Calu3 (cell line): ENCODE measurements around the gene TM4SF18. TPM values are rescaled to one million over a fixed set of nuclear protein-coding genes. Genes with fewer than 3 reads are reported as not detected.

Source experiments
- BruUV-seq: library from RNA; stranded (reverse); fragments of 400-500 nt; replicated peaks from 2 replicates; lab custom pipeline; 2021; lab: Mats Ljungman, UMichigan
- CTCF ChIA-PET: fragments of 300-600 bp; sonication (Branson Sonifier 250); formaldehyde crosslinking; loops from one replicate; lab custom pipeline; 2022; ENCODE audit warnings: antibody characterized with exemption; lab: Charles Lee
- DNase-seq: peaks from one replicate; pipeline ENCODE4 v3.0.0; 2022
- H3K27ac Mint-ChIP-seq: one replicate; pipeline ENCODE4 v1.8.0; 2022; ENCODE audit warnings: mixed read lengths; ENCODE audit not compliant: unreplicated experiment
- H3K27me3 Mint-ChIP-seq: one replicate; pipeline ENCODE4 v1.8.0; 2022; ENCODE audit warnings: mixed read lengths; ENCODE audit not compliant: unreplicated experiment
- H3K36me3 Mint-ChIP-seq: one replicate; pipeline ENCODE4 v1.8.0; 2022; ENCODE audit warnings: mild to moderate bottlenecking, moderate library complexity, mixed read lengths; ENCODE audit not compliant: insufficient read depth, unreplicated experiment
- H3K4me1 Mint-ChIP-seq: one replicate; pipeline ENCODE4 v1.8.0; 2022; ENCODE audit warnings: mild to moderate bottlenecking, low read depth, mixed read lengths; ENCODE audit not compliant: unreplicated experiment
- H3K4me3 Mint-ChIP-seq: one replicate; pipeline ENCODE4 v1.8.0; 2022; ENCODE audit warnings: mild to moderate bottlenecking, low read depth, moderate library complexity, mixed read lengths; ENCODE audit not compliant: unreplicated experiment
- H3K9me3 Mint-ChIP-seq: one replicate; pipeline ENCODE4 v1.8.0; 2022; ENCODE audit warnings: low read depth, mixed read lengths; ENCODE audit not compliant: unreplicated experiment
- CTCF ChIP-seq: fragments of 200-600 bp; IDR thresholded peaks from one replicate; pipeline ENCODE4 v1.8.0; 2022; ENCODE audit warnings: antibody characterized with exemption; ENCODE audit not compliant: unreplicated experiment
- intact Hi-C: fragments of 100-400 bp; cut with micrococcal nuclease; formaldehyde crosslinking; loops from one replicate; pipeline ENCODE4 v1.10.0; 2022; ENCODE audit not compliant: unreplicated experiment
- total RNA-seq: library from RNA; stranded (reverse); gene quantifications from 2 replicates; pipeline ENCODE4 v1.2.3, GENCODE V29; 2022

TM4SF18 gene
- total RNA-seq, 1 experiment from 2014 or later, result 0.21 TPM

GRCh38 chr3:149277331-149277813 lies 56.1 kb downstream of the TM4SF18 start:
- CTCF ChIA-PET, result interaction anchor here (0.7 to 1.6 kb wide), 5 partner anchors 23 to 322 kb away, joined by 3 to 9 read pairs (median 3); partner anchors contain the start of gene TM4SF18
- DNase-seq, result peak; percentile 58
- intact Hi-C loops, result loop anchor here (1.0 to 2.0 kb wide), 3 partner anchors 57 to 203 kb away; partner anchors contain the start of gene HPS3
- Mint-ChIP-seq H3K4me3 (peak overlapping the region; percentile 47), H3K27me3 (no peaks in the 10 kb centered on the region), H3K9me3 (peaks cover 2% of the 10 kb centered on the region), H3K4me1 (peaks cover 57% of the 10 kb centered on the region), H3K27ac (peak overlapping the region; percentile 79), H3K36me3 (peaks cover 5% of the 10 kb centered on the region)
- BruUV-seq, result no TSS peak
- TF ChIP-seq CTCF, result no peak

DNA sequence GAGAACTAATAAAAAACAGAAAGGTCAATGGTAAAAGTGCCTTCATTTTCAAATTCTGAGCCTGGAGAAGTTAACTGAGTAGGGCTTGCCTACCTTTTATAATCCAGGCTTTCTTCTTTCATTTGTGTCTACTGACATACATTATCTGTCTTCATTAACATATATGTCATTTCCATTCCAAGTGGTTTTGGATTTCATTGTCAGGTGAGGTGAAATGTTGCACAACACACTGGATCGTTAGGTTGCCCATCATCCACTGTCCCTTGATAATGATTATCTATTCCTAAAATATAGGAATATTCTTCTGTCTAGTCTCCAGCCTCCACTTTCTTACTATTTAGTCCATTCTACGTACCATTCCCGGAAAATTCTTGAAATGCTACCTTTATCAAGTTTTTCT lies 56.8 kb downstream of the TM4SF18 start:
- H3K4me3 Mint-ChIP-seq, result no peak overlapping the region
- peaks cover 58% of the 10 kb centered on the region for H3K4me1 Mint-ChIP-seq
- H3K27ac Mint-ChIP-seq, result no peak overlapping the region
- DNase-seq, result no peak
- H3K9me3 Mint-ChIP-seq, result peaks cover 2% of the 10 kb centered on the region
- H3K36me3 Mint-ChIP-seq, result peaks cover 5% of the 10 kb centered on the region
- intact Hi-C loops, result loop anchor here (1.0 to 2.0 kb wide), 3 partner anchors 58 to 204 kb away; partner anchors contain the start of gene HPS3
- CTCF ChIA-PET, result interaction anchor here (0.9 to 2.3 kb wide), 3 partner anchors 156 to 321 kb away, joined by 3 to 18 read pairs (median 5); no protein-coding TSS in a partner anchor
- H3K27me3 Mint-ChIP-seq, result no peaks in the 10 kb centered on the region
- BruUV-seq, result no TSS peak
- TF ChIP-seq CTCF, result no peak

GRCh38 chr3:149274220-149274619 lies 59.2 kb downstream of the TM4SF18 start:
- Mint-ChIP-seq H3K4me1 (peaks cover 63% of the 10 kb centered on the region), H3K4me3 (no peak overlapping the region), H3K27me3 (no peaks in the 10 kb centered on the region), H3K9me3 (peaks cover 2% of the 10 kb centered on the region), H3K36me3 (peaks cover 5% of the 10 kb centered on the region), H3K27ac (no peak overlapping the region)
- DNase-seq, result no peak
- BruUV-seq, result no TSS peak
- intact Hi-C loops, result loop anchor here (5.0 kb wide), 1 partner anchor 72 kb away; no protein-coding TSS in a partner anchor
- TF ChIP-seq CTCF, result no peak
- CTCF ChIA-PET, result interaction anchor here (1.9 to 2.7 kb wide), 3 partner anchors 60 to 154 kb away, joined by 6 to 21 read pairs (median 18); partner anchors contain the start of gene TM4SF18

DNA sequence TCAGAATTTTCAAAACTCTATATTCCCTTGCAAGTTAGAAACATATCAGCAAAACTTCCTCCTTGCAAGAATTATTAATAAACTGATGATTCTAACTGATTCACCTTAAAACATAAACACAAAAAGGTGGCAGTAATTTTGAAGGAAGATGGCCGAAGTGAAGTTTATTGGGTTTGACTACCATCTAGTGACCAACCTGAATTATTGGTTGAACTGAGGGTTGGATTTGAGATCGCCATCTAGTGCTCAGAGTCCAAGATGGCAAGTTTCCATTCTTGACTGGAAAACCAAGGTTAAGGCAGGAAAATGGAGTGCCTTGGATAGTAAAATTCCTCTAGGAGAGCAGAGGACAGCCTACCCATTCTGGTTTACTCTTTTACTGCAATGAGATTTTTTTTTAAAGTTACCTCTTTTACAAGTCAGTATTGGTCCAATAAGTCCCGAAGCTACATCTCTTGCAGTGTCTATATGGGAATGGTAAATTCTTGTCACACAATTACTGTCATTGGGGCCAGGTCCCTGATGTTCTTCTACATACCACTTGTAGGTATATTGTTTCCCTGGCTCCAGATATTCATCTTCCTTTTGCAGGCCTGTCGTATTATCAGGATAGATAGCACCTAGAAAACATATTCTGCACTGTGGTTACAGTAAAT lies 60.2 kb downstream of the TM4SF18 start:
- no peak overlapping the region for H3K27ac Mint-ChIP-seq
- H3K4me3 Mint-ChIP-seq, result no peak overlapping the region
- intact Hi-C loops, result loop anchor here (1.0 to 5.0 kb wide), 6 partner anchors 48 to 412 kb away; no protein-coding TSS in a partner anchor
- H3K9me3 Mint-ChIP-seq, result no peaks in the 10 kb centered on the region
- no peaks in the 10 kb centered on the region for H3K27me3 Mint-ChIP-seq
- peaks cover 53% of the 10 kb centered on the region for H3K4me1 Mint-ChIP-seq
- CTCF ChIA-PET, result interaction anchor here (2.7 kb wide), 1 partner anchor 153 kb away, joined by 21 read pairs; no protein-coding TSS in a partner anchor
- BruUV-seq, result no TSS peak
- TF ChIP-seq CTCF, result peak; percentile 98
- peak; percentile 65 for DNase-seq
- H3K36me3 Mint-ChIP-seq, result peaks cover 5% of the 10 kb centered on the region
